HPDE6-E6E7 (cell line): ENCODE data around the gene WARS2.
A peak's percentile ranks its signal among the peaks of the same experiment; 100 is the strongest.
"Not testable (repeated sequence)": the region's sequence is repeated elsewhere in the genome, so short reads cannot be mapped to it uniquely, and the experiment has no call there.

Experiments used
- DNase-seq: peaks from one replicate; pipeline ENCODE4 v3.0.0; 2011; ENCODE audit warnings: missing footprints; ENCODE audit errors: extremely low spot score

WARS2 gene

DNA sequence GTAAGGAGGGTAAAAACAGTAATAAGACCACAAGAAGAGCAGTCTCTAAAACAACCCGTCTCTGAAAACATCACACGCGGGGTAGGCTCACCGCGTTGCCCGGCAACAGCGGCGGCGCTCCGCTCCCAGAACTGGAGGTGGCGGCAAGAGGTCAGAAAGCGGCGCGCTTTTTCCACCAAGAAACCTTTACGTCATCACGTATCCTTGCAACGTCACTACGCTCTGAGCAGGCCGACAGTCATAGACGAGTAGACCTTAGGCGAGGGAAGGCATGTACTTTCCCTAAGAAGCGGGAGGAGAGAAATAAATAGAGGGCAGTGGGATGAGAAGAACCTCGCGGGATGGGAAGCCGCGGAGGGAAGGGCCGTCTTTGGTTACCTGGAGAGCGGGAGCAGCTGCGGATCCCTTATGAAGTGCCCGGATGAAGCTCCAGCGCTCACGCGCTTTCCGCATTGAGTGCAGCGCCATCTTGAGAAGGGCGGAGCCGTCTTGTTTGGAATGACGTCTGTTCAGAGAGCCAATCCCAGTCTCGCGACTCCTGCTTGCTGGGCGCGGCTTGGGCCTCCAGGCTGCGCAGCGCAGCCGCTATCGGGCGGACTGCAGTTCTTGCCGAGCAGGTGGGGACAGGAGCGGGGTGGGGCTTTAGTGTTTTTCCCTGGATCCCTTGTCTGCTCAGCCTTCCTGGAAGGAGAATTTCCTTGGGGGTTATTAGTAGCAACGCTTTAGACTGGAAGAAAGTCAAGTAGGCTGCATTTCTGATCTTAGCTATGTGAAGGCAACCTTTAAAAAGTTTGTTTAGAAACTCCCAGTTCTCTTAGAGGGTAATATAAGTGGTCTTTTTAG, at the start of gene WARS2:
Gene WARS2 (minus strand): TSS at position 477 of the 843 bp plus-strand sequence. CDS start 9 bp downstream, at position 468.
- peak; percentile 87 for DNase-seq

DNA sequence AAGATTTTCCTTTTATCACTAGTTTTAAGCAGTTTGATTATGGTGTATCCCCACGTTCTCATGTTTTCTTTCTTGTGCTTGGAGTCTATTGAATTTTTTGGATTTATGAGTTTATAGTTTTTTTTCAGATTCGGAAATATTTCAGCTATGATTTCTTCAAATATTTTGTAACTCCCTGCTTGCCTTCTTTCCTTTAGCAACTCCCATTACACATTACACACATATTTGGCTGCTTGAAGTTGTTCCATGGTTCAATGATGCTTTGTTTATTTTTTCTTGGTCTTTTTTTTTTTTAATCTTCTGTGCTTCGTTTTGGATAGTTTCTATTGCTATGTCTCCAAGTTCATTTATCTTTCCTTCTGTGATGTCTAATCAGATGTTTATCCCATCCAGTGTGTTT, 48.5 kb upstream of the WARS2 start:
- DNase-seq = no peak

DNA sequence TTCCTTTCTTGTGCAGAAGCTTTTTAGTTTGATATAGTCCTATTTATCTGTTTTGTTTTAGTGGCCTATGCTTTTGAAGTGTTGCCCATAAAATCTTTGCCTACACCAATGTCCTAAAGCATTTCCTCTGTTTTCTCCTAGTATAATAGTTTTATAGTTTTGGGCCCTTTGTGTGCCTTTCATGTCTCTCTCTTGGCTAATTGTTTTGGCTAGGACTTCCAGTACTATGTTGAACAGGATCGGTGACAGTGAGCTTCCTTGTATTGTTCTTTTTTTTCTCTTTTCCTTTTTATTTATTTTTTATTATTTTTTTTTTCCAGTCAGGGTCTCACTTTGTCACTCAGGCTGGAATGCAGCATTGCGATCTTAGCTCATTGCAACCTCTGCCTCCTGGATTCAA, 47.0 kb upstream of the WARS2 start:
- DNase-seq = no peak

DNA sequence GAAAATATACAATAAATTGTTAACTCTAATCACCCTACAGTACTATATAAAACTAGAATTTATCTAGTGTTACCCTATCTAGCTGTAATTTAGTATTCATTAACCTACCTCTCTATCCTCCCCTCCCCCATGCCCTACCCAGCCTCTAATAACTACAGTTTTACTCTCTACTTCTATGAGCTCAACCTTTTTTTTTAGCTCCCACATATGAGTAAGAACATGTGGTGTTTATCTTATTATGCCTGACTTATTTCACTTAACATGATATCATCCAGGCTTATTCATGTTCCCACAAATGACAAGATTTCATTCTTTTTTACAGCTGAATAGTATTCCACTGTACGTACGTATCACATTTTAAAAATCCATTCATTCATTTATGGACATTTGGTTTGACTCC, 46.0 kb upstream of the WARS2 start:
- no peak for DNase-seq

DNA sequence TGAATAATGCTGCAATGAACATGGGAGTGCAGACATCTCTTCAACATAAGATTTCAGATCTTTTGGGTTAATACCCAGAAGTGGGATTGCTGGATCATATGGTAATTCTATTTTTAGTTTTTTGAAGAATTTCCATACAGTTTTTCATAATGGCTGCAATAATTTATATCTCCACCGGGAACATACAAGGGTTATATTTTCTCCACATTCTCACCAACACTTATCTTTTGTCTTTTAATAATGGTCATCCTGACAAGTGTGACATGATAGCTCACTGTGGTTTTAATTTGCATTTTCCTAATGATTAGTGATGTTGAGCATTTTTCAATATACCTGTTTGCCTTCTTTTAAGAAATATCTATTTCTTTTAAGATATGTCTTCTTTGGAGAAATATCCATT, 44.5 kb upstream of the WARS2 start:
- DNase-seq = no peak

DNA sequence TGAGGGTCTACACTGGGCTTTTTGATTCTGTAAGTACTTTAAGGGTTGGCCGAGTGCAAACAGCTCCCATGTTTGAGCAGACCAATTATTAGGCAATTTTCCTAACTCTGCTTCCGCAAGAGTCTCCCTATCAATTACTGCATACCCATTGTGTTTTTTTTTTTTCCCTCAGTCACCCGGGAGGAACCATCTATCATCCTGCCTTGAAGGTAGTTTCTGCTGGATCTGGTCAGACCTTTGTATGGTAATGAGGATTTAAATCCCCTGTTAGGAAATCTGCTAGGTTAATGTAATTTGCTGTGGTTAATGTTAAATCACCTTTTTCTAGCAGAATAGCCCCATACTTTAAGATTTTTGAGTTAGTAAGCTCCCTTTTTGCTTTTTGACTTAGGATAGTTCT, 40.8 kb upstream of the WARS2 start:
- no peak for DNase-seq

DNA sequence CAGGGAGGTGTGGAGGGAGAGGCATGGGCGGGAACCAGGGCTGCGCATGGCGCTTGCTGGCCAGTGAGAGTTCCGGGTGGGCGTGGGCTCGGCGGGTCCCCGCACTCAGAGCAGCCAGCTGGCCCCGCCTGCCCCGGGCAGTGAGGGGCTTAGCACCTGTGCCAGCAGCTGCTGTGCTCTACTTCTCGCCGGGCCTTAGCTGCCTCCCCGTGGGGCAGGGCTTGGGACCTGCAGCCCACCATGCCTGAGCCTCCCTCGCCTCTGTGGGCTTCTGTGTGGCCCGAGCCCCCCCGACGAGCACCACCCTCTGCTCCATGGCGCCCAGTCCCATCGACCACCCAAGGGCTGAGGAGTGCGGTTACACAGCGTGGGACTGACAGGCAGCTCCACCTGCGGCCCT, 38.6 kb upstream of the WARS2 start:
- no peak for DNase-seq

DNA sequence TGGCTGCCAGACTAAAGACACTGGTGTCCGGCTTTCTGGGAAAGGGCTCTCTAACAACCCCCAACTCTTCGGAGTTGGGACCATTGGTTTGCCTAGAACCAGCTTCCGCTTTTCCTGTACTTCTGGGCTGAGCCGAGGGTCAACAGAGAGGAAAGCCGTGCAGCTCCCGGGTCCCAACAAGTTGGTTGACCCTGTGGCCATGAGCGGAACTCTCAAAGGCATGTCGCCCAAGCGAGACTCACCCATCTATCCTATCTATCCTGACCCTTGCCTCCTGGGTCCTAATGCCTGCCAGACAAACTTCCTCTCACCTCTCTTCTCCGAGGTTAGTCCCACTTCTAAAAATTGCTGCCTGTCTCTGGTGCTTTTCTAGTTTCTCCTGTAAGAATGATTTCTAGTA, 32.5 kb upstream of the WARS2 start:
- not testable (repeated sequence) for DNase-seq

DNA sequence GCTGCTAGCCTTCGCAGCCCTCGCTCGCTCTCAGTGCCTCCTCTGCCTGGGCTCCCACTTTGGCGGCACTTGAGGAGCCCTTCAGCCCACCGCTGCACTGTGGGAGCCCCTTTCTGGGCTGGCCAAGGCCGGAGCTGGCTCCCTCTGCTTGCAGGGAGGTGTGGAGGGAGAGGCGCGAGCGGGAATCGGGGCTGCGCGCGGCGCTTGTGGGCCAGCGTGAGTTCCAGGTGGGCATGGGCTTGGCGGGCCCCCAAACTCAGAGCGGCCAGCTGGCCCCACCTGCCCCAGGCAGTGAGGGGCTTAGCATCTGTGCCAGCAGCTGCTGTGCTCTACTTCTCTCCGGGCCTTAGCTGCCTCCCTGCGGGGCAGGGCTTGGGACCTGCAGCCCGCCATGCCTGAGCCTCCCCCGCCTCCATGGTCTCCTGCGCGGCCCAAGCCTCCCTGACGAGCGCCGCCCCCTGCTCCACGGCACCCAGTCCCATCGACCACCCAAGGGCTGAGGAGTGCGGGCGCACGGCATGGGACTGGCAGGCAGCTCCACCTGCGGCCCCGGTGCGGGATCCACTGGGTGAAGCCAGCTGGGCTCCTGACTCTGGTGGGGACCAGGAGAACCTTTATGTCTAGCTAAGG, 31.0 kb upstream of the WARS2 start:
- not testable (repeated sequence) for DNase-seq

DNA sequence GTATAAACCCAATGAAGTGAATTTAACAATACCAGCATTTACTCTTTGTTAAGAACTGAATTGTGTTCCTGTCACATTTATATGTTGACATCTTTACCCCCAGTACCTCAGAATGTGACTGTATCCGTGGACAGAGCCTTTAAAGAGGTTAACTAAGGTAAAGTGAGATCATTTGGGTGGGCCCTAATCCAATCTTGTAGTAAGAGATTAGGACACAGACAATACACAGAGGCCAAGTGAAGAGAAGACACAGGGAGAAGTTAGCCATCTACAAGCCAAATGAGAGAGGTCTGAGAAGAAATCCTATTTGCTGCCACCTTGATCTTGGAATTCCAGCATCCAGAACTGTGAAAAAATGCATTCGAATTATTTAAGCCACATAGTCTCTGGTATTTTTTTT, 22.9 kb upstream of the WARS2 start:
- DNase-seq = no peak

DNA sequence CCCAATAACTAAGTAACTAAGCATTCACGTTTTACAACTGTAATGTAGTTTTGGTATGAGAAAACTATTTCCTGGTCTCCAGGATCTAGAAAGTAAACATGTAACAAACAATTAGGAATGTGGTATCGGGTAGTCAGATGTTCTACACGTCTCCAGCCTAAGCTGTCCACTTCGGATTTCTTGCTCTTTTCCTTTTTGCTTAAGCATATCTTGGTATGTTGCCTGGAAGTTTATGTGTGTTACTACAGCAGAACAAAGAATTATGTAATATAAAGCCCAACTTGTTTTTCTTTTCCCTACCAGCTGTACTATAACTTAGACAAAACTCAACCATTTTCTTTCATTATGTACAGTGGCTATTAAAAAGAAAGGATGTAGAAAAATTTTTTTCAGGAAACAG, 20.4 kb upstream of the WARS2 start:
- DNase-seq = no peak

DNA sequence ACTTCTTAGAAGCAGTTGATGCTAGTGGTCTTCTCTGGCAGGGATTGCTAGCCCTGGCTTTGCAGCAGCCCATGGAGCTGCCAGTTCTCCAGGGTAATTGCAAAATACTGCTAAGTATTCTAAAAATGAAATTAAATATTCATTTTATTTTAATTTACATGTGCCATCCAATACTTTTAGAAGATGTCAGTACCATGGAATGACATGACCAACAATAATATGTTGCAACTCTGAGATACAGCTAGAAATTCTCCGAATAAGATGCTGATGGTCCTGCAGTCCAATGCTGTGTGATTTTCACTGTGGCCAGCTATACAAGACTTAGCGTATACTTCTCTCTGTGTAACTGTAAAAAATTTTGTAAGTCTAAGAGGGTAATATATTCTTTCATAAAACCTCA, 20.0 kb upstream of the WARS2 start:
- no peak for DNase-seq

DNA sequence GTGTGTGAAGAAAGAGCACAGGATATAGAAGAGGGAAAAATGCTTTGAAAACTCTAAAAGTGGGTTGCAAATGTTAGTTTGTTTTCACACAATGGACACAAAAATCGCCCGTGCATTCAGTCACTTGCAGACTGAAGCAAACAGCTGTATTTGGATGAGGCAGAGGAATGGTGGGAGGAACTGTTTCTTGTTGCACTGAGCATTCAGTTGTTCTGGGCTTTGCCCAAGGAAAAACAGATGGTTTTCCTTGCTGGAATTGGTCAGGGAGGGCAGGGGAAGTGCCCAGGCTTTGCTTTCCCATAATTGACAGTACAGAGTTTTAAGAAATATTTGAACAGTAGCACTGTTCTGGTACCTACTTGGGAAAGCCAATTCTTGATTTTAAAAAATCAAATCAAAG, 19.5 kb upstream of the WARS2 start:
- no peak for DNase-seq

DNA sequence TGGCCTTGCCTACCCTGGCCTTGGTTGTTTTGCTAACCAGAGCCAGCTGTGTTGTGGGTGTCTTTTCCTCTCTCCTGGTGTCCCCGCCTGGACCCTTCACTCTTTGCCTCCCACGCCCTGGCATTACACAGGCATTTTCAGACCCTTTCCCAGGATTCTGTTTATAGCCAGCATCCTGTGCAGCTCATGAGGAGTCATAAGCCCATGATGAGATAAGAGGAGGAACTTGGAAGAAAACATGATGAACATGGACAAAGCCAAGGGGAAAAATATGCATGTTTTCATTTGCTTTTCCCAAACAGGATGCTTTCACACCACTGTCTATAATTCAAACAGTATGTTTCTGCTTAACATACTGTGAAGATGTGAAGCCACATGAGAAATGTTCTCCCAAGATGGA, 18.7 kb upstream of the WARS2 start:
- no peak for DNase-seq

DNA sequence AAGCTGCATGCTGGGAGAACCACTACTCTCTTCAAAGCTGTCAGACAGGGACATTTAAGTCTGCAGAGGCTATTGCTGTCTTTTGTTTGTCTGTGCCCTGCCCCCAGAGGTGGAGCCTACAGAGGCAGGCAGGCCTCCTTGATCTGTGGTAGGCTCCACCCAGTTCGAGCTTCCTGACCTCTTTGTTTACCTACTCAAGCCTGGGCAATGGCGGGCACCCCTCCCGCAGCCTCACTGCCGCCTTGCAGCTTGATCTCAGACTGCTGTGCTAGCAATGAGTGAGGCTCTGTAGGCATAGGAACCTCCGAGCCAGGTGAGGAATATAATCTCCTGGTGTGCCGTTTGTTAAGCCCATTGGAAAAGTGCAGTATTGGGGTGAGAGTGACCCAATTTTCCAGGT, 16.3 kb upstream of the WARS2 start:
- not testable (repeated sequence) for DNase-seq

DNA sequence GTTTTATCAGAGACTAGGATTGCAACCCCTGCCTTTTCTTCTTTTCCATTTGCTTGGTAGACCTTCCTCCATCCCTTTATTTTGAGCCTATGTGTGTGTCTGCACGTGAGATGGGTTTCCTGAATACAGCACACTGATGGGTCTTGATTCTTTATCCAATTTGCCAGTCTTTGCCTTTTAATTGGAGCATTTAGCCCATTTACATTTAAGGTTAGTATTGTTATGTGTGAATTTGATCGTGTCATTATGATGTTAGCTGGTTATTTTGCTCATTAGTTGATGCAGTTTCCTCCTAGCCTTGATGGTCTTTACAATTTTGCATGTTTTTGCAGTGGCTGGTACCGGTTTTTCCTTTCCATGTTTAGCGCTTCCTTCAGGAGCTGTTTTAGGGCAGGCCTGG, 14.6 kb upstream of the WARS2 start:
- not testable (repeated sequence) for DNase-seq

DNA sequence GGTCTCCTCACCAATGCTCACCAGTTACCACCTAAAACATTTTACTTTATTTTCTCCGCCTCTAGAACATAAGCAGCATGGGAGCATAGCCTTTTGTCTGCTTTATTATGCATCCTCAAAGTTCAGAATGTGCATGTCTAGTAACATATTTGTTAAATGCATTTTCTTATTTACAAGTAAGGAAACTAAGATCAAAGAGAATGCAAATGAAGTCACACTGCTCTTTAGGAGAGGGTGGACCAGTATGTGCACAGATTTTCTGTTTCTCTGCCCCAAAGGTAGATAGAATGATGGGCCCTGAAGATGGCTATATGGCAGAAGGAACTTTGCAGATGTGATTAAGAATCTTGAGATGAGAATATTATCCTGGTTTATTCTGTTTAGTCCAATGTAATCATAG, 9.7 kb upstream of the WARS2 start:
- no peak for DNase-seq

DNA sequence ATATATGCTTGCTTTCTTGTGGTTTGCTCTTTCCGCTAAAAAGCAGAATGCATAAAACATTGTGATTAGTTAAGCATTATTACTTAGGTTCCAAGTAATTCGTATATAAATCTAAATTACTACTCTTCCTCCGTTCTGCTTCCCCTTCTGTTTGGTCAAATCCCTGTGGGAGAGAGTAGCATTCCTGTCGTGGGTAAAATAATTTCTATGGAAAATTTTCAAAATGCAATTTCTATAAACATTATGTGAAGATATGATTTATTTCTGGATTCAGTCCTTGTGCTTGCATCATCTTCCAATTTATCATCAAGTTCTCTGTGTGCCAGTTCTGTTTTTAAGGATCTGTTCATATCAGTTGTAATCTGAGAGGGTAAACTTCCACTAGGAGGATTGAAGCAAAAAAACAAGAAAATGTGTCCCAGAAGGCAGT, 7.2 kb upstream of the WARS2 start:
- DNase-seq = no peak

DNA sequence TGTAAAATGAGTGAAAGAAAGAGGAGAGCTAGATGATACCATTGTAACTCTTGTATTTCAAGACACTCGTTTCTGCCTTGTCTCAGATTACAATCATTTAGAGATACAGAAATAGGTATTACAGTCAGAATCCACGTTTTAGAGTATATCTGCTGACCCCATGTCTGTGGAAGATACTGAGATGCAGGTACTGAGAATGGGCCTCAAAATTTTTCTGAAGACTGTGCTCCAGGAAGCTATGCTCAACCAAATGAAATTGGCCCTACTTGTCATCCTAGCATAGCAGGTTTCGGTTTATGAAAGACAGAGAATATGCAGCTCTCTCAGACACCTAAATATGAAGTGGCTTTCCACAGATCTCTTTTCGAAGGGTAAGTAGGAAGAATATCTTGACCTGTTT, 6.0 kb upstream of the WARS2 start:
- no peak for DNase-seq

DNA sequence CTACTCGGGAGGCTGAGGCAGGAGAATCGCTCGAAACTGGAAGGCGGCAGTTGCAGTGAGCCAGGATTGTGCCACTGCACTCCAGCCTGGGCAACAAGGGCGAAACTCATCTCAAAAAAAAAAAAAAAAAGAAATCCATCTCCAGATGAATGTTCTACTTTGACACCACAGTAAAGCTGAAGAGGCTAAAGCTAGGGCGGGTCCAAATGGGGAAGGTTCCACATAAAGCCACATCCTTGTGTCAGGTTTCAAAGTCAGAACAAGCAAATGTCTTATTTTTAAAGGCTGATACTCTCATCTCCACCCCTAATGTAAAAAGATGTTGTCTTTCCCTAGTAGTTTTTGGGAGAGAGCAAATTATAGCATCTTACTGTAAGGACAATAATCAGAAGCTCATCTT, 4.4 kb upstream of the WARS2 start:
- DNase-seq = no peak

DNA sequence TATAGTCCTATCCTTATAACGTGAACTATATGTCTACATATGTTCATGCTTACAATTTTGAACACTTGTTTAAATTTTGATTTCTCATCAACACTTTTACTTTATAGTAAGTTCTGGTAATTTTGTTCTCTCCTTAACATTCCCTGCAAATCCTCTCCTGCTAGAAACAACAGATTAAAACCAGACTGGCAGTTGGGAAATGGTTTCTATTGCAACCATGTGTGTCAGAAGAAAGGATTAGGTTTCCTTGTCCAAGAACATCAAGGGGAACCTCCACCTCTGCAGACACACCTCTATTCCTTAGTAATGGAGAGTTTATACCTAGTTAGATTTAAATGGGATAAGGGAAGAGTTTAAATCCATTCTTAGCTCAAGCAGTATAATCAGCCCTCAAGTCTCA, 3.3 kb upstream of the WARS2 start:
- DNase-seq = no peak

DNA sequence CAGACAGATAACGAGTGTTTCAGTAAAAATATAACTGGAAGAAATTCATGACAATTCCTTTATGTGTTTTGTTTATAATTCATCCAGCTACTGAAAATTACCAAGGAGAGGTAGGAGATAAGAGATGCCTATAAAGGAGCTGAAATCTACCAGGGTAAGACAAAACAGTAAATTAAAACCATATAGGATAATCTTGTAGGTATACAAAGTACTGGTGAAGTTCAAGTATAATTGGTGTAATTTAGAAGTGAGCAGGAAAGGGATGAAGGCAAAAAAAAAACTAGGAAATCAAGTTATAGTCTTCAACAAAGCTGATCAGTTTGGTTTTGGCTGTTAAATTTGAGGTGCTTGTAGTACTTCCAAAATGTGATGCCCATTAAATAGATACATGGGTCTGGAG, 1.2 kb upstream of the WARS2 start:
- DNase-seq = no peak

DNA sequence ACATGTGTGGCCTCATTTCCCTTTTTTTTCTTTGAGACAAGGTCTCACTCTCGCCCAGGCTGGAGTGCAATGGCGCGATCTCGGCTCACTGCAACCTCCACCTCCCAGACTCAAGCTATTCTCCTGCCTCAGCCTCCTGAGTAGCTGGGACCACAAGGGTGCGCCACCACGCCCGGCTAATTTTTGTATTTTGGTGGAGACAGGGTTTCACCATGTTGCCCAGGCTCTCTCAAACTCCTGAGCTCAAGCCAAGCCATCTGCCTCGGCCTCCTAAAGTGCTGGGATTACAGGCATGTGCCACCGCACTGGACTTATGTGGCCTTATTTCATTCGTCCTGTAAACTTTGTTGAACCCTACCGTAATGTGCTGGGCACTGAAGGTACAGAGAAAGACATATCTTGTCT, 569 bp upstream of the WARS2 start:
- DNase-seq = no peak

DNA sequence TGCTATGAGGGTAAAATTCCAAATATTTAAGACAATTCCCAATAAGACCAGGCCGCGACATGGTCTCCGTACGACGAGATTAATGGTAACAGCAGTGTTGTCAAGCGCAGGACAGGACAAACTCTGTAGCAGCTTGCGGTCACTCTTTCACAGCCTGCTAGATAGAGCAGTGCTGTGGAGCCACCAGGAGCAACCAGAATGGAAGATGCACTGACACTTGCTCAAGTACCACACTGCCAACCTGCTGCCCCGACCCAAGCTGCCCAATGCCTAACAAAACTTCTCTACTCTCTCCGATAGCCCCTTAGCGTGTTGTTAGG, 636 bp downstream of the WARS2 start:
- DNase-seq = no peak
